OCI-M2 (cell line): ENCODE data around the gene TYSND1.
"Not testable (repeated sequence)": the region's sequence is repeated elsewhere in the genome, so short reads cannot be mapped to it uniquely, and the experiment has no call there.

Source experiments
- DNase-seq: peaks from one replicate; lab custom pipeline; 2025; ENCODE audit not compliant: unreplicated experiment; lab: John Stamatoyannopoulos, UW

Gene TYSND1, protein sequence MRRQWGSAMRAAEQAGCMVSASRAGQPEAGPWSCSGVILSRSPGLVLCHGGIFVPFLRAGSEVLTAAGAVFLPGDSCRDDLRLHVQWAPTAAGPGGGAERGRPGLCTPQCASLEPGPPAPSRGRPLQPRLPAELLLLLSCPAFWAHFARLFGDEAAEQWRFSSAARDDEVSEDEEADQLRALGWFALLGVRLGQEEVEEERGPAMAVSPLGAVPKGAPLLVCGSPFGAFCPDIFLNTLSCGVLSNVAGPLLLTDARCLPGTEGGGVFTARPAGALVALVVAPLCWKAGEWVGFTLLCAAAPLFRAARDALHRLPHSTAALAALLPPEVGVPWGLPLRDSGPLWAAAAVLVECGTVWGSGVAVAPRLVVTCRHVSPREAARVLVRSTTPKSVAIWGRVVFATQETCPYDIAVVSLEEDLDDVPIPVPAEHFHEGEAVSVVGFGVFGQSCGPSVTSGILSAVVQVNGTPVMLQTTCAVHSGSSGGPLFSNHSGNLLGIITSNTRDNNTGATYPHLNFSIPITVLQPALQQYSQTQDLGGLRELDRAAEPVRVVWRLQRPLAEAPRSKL

GRCh38 chr10:70146489-70147258 lies at the start of gene TYSND1:
Gene TYSND1, minus strand, starts transcription at chr10:70146700. Its CDS starts 114 bp downstream, at chr10:70146586.
- peak; percentile 90 for DNase-seq

DNA sequence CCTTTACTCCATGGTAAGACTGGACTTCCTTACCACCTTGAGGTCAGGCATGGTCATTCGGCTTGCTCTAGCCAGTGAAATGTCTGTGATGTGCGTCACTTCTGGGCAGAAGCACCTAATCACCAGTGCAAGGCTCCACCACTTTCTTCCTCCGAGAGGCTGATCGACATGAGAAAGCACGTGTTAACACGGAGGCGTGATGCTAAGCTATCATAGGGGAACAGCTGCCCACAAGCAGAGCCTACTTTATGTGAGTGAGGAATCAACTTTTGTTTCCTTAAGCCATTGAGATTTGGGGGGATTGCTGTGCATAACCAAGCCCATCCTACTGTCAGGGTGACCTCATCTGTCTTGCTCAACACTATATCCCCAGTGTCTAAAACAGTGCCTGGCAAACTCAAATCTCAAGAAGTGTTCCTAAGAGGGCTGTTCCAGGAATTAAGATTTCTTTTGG lies 46.9 kb upstream of the TYSND1 start:
- DNase-seq = no peak

GRCh38 chr10:70192326-70192968 lies 45.9 kb upstream of the TYSND1 start:
- DNase-seq = no peak

DNA sequence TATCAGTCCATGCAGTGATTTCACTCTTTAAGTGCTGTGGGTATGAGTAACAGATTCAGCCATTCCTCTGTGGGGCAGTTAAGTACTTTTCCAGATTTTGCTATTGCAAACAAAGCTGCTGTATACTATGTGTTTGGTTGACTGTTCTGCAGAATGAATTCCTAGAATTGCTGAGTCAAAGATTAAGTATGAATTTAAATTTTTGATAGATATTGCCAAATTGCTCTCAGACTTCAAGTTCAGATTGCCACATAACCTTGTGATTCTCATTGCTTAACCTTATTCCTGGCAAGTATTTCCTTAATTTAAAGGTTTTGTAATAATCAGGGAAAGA lies 45.4 kb upstream of the TYSND1 start:
- DNase-seq = no peak

DNA sequence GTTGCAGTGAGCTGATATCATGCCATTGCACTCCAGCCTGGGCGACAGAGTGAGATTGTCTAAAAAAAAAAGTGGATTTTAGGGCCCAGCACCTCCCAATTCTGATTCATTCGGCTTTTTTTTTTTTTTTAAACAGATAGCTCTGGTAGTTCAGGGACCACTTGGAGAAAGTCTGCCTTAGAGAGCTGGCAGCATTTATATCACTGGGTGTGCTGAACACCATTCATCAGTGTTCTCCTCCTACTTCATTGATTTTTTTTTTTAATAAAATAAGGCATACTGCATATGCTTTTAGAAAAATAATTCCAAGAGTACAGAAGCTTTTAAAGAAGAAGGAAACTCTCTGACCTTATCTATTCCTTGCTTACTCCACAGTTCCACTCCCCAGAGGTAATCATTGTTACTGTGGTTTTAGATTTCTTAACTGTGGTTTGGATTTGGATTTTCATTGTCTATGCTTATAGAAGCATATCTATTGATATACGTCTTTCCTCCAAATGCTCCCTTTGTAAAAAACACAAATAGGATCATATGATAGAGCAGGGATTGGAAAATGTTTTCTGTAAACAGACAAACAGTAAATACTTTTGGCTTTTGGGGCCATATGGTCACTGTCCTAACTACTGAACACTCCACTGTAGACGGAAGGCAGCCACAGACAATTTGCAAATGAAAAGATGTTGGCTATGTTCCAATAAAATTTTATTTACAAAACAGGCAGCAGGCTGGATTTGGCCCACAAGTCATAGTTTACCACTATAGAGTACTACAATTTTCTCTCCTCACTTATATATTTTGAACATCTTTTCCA lies 44.9 kb upstream of the TYSND1 start:
- no peak for DNase-seq

- no peak for DNase-seq
These were observed 44.1 kb upstream of the TYSND1 start for GRCh38 chr10:70190581-70190980.

GRCh38 chr10:70190102-70190501 lies 43.6 kb upstream of the TYSND1 start:
- DNase-seq = no peak

- no peak for DNase-seq
These were observed 42.3 kb upstream of the TYSND1 start for GRCh38 chr10:70188768-70189167.

GRCh38 chr10:70186571-70186970 lies 40.1 kb upstream of the TYSND1 start:
- DNase-seq = no peak

DNA sequence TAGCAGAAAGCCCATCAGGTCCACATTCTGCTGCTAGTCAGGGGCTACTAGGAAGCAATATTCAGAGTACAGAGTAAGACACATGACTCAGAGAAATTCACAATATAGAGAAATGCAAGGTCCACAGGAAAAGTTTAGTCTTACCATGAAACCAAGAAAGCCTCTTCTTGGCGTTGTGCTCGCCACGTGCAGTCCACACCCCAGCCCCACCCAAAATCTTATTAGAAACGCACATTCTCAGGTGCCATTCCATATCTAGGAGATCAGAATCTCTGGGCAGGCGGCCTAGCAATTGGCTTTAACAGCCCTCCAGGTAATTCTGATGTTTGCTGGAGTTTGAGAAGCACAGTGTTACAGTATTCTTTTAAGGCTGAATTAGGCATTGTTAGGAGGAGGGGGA lies 39.6 kb upstream of the TYSND1 start:
- DNase-seq = no peak

DNA sequence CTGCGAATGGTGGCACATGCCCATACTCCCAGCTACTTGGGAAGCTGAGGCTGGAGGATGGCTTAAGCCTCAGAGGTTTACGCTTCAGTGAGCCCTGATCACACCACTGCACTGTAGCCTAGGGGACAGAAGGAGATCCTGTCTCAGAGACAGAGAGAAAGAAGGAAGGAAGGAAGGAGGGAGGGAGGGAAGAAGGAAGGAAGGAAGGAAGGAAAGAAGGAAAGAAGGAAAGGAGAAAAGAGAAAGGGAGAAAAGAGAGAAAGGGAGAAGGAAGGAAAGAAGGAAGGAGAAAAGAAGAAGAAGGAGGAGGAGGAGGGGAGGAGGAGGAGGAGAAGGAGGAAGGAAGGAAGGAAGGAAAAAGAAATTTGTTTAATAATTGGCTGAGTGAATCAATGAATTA lies 36.8 kb upstream of the TYSND1 start:
- no peak for DNase-seq

DNA sequence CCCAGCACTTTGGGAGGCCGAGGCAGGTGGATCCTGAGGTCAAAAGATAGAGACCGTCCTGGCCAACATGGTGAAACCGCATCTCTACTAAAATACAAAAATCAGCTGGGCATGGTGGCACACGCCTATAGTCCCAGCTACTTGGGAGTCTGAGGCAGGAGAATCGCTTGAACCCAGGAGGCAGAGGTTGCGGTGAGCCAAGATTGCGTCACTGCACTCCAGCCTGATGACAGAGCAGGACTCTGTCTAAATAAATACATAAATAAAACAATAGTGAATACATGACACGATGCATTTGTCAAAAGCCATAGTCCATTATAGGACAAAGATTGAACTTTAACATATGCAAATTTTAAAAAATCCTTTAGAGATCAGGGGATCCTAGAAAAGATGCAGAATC lies 32.7 kb upstream of the TYSND1 start:
- DNase-seq = not testable (repeated sequence)

- DNase-seq = no peak
These were observed 31.7 kb upstream of the TYSND1 start for GRCh38 chr10:70178139-70178725.

- DNase-seq = no peak
These were observed 29.9 kb upstream of the TYSND1 start for GRCh38 chr10:70176441-70176840.

DNA sequence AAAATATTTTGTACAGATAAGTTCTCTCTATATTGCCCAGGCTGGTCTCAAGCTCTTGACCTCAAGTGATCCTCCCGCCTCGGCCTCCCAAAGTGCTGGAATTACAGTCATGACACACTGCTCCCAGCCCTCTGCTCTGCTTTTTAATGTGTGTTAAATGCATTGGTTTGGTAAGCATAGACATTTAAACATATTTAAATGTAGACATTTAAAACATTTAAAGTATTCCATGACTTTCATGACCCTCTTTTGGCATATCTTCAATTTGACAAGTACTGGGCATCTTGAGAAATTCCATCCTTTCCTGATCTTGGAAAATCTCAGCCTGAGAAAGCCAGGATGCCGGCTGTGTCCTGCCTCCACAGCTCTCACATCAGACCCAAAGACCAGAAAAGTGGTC lies 29.0 kb upstream of the TYSND1 start:
- no peak for DNase-seq

- DNase-seq = no peak
These were observed 27.7 kb upstream of the TYSND1 start for GRCh38 chr10:70174058-70174741.

GRCh38 chr10:70169649-70170364 lies 23.3 kb upstream of the TYSND1 start:
- DNase-seq = no peak

- no peak for DNase-seq
These were observed 22.5 kb upstream of the TYSND1 start for GRCh38 chr10:70169011-70169410.

GRCh38 chr10:70167246-70167645 lies 20.7 kb upstream of the TYSND1 start:
- no peak for DNase-seq
